A549 (cell line): ENCODE measurements around the gene NDEL1.

Experiments
- BHLHE40 ChIP-seq: IDR thresholded peaks from 2 replicates; pipeline ENCODE4 v1.6.1; 2012; ENCODE audit warnings: low read depth, low read length, inconsistent platforms
- CEBPB ChIP-seq, 2 experiments: fragments of >200 bp in 1 of 2; sonication (Bioruptor Twin) in 1 of 2; formaldehyde crosslinking in 1 of 2; IDR thresholded peaks; 2 replicates each; pipeline ENCODE4 v1.6.1; 2012 to 2016
- CHD2 ChIP-seq: fragments of 150-350 bp; IDR thresholded peaks from 2 replicates; pipeline ENCODE4 v1.6.1; 2014; ENCODE audit warnings: low read length; ENCODE audit not compliant: partially characterized antibody
- EP300 ChIP-seq, 2 experiments: fragments of >200 bp; sonication (Bioruptor Twin); formaldehyde crosslinking; IDR thresholded peaks; 2 replicates in 1 of 2; 3 replicates in 1 of 2; pipeline ENCODE4 v1.6.1; 2016 to 2017
- HMGXB4 ChIP-seq: fragments of 250-450 bp; sonication (Bioruptor Pico); IDR thresholded peaks from 2 replicates; pipeline ENCODE4 v1.5.0; 2021; ENCODE audit warnings: mild to moderate bottlenecking, moderate library complexity, borderline replicate concordance
- MAX ChIP-seq: IDR thresholded peaks from 2 replicates; pipeline ENCODE4 v1.6.1; 2012
- POLR2A ChIP-seq: IDR thresholded peaks from 2 replicates; pipeline ENCODE4 v1.6.1; 2012; ENCODE audit warnings: mild to moderate bottlenecking, low read length
- RAD21 ChIP-seq, 2 experiments: fragments of >200 bp in 1 of 2; sonication (Bioruptor Twin) in 1 of 2; formaldehyde crosslinking in 1 of 2; IDR thresholded peaks in 1 of 2; conservative IDR thresholded peaks in 1 of 2; 2 replicates in 1 of 2; 3 replicates in 1 of 2; pipeline ENCODE4 v1.6.1; 2012 to 2018; ENCODE audit warnings: inconsistent platforms in 1 of 2
- REST ChIP-seq: fragments of 200-600 bp; sonication (generic); IDR thresholded peaks from 2 replicates; pipeline ENCODE4 v1.6.1; 2016; ENCODE audit warnings: antibody characterized with exemption, mild to moderate bottlenecking, moderate library complexity
- RFX5 ChIP-seq: fragments of 450-650 bp; IDR thresholded peaks from 2 replicates; pipeline ENCODE4 v1.7.1; 2014; ENCODE audit warnings: antibody characterized with exemption, mild to moderate bottlenecking, moderate library complexity
- USF2 ChIP-seq: fragments of 450-650 bp; IDR thresholded peaks from 2 replicates; pipeline ENCODE4 v1.6.1; 2014; ENCODE audit warnings: antibody characterized with exemption
- ZFP36 ChIP-seq: fragments of 450-650 bp; IDR thresholded peaks from 2 replicates; pipeline ENCODE4 v1.6.1; 2014; ENCODE audit warnings: borderline replicate concordance; ENCODE audit not compliant: partially characterized antibody
- TF ChIP-seq, protein P1 (sequence below): fragments of >200 bp; sonication (Bioruptor Twin); formaldehyde crosslinking; IDR thresholded peaks from 3 replicates; pipeline ENCODE4 v1.5.1; 2016

- TF ChIP-seq EP300 (IDR thresholded peaks at IDR 0.05) = no peak
- no peak for TF ChIP-seq CHD2
- no peak for TF ChIP-seq USF2
- no peak for TF ChIP-seq CEBPB (IDR thresholded peaks at IDR 0.05)
- TF ChIP-seq, protein P1, sequence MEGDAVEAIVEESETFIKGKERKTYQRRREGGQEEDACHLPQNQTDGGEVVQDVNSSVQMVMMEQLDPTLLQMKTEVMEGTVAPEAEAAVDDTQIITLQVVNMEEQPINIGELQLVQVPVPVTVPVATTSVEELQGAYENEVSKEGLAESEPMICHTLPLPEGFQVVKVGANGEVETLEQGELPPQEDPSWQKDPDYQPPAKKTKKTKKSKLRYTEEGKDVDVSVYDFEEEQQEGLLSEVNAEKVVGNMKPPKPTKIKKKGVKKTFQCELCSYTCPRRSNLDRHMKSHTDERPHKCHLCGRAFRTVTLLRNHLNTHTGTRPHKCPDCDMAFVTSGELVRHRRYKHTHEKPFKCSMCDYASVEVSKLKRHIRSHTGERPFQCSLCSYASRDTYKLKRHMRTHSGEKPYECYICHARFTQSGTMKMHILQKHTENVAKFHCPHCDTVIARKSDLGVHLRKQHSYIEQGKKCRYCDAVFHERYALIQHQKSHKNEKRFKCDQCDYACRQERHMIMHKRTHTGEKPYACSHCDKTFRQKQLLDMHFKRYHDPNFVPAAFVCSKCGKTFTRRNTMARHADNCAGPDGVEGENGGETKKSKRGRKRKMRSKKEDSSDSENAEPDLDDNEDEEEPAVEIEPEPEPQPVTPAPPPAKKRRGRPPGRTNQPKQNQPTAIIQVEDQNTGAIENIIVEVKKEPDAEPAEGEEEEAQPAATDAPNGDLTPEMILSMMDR = no peak
- no peak for TF ChIP-seq POLR2A
- TF ChIP-seq RAD21 (conservative IDR thresholded peaks at IDR 0.05 in 1 of 2, IDR thresholded peaks at IDR 0.05 in 1 of 2) = no peak
- TF ChIP-seq HMGXB4 (CRISPR knock-in tag) = no peak
- no peak for TF ChIP-seq REST
- TF ChIP-seq MAX = no peak
- TF ChIP-seq ZFP36 = no peak
- TF ChIP-seq BHLHE40 = no peak
- no peak for TF ChIP-seq RFX5
These were observed 53.2 kb downstream of the NDEL1 start for GRCh38 chr17:8488901-8489300.
